ENCODE results near the gene NEGR1.

The NEGR1 gene

GRCh38 chr1:71667216-71667615 is 615.1 kb downstream of the NEGR1 start:
- no peak for DNase-seq

- no peak for DNase-seq
These were observed 615.7 kb downstream of the NEGR1 start for GRCh38 chr1:71666609-71667008.

- DNase-seq = no peak
These were observed 621.9 kb downstream of the NEGR1 start for GRCh38 chr1:71660411-71660810.

- DNase-seq = no peak
These were observed 624.3 kb downstream of the NEGR1 start for GRCh38 chr1:71657891-71658679.

GRCh38 chr1:71656902-71657301 is 625.4 kb downstream of the NEGR1 start:
- DNase-seq = no peak

GRCh38 chr1:71655604-71656003 is 626.7 kb downstream of the NEGR1 start:
- no peak for DNase-seq

GRCh38 chr1:71653952-71654351 is 628.4 kb downstream of the NEGR1 start:
- no peak for DNase-seq

GRCh38 chr1:71651214-71651613 is 631.1 kb downstream of the NEGR1 start:
- no peak for DNase-seq

- DNase-seq = no peak
These were observed 632.2 kb downstream of the NEGR1 start for GRCh38 chr1:71650119-71650518.

GRCh38 chr1:71649608-71650007 is 632.7 kb downstream of the NEGR1 start:
- no peak for DNase-seq

- DNase-seq = no peak
These were observed 634.6 kb downstream of the NEGR1 start for GRCh38 chr1:71647513-71648300.

- DNase-seq = no peak
These were observed 637.3 kb downstream of the NEGR1 start for GRCh38 chr1:71645015-71645414.

GRCh38 chr1:71641903-71642302 is 640.4 kb downstream of the NEGR1 start:
- no peak for DNase-seq

GRCh38 chr1:71640998-71641397 is 641.3 kb downstream of the NEGR1 start:
- no peak for DNase-seq

GRCh38 chr1:71640116-71640515 is 642.2 kb downstream of the NEGR1 start:
- no peak for DNase-seq

GRCh38 chr1:71638081-71638766 is 644.1 kb downstream of the NEGR1 start:
- DNase-seq = no peak

GRCh38 chr1:71635568-71635967 is 646.8 kb downstream of the NEGR1 start:
- DNase-seq = no peak

GRCh38 chr1:71634159-71634558 is 648.2 kb downstream of the NEGR1 start:
- no peak for DNase-seq

- no peak for DNase-seq
These were observed 652.3 kb downstream of the NEGR1 start for GRCh38 chr1:71630073-71630472.

GRCh38 chr1:71625004-71625403 is 657.3 kb downstream of the NEGR1 start:
- DNase-seq = no peak

- DNase-seq = no peak
These were observed 658.5 kb downstream of the NEGR1 start for GRCh38 chr1:71623888-71624287.

GRCh38 chr1:71621785-71622184 is 660.6 kb downstream of the NEGR1 start:
- DNase-seq = no peak

GRCh38 chr1:71618766-71619530 is 663.4 kb downstream of the NEGR1 start:
- no peak for DNase-seq

Data from stimulated activated CD4-positive, alpha-beta T cell treated with anti-CD3 and anti-CD28 coated beads, Interleukin-2, amount 100 ng/mL, for 24 hours (primary cell).